Lower lobe of right lung (tissue), 2 donors: ENCODE data around the gene KCNQ5. TPM values are rescaled to one million over a fixed set of nuclear protein-coding genes. Genes with fewer than 3 reads are reported as not detected.

Source experiments
- ATAC-seq, 2 donors: fragments of 200-7000 bp; cut with Tn5 transposase; one replicate each; pipeline ENCODE4 v1.9.1; 2020 to 2022; ENCODE audit warnings: mild to moderate bottlenecking in 2 of 2, moderate library complexity in 2 of 2
- DNase-seq: peaks from one replicate; pipeline ENCODE4 v3.0.0-alpha.2; 2020
- H3K27ac ChIP-seq: fragments of 200-600 bp; one replicate; pipeline ENCODE4 v1.8.0; 2022
- H3K27me3 ChIP-seq: fragments of 200-600 bp; one replicate; pipeline ENCODE4 v1.8.0; 2022; ENCODE audit warnings: low read depth
- H3K36me3 ChIP-seq: fragments of 200-600 bp; one replicate; pipeline ENCODE4 v1.8.0; 2022; ENCODE audit warnings: mild to moderate bottlenecking
- H3K4me1 ChIP-seq: fragments of 200-600 bp; one replicate; pipeline ENCODE4 v1.8.0; 2022
- H3K4me3 ChIP-seq: fragments of 200-600 bp; one replicate; pipeline ENCODE4 v1.8.0; 2022; ENCODE audit warnings: mild to moderate bottlenecking
- H3K9me3 ChIP-seq: fragments of 200-600 bp; one replicate; pipeline ENCODE4 v1.8.0; 2022
- CTCF ChIP-seq: fragments of 200-600 bp; IDR thresholded peaks from one replicate; pipeline ENCODE4 v1.8.0; 2022; ENCODE audit warnings: antibody characterized with exemption, mild to moderate bottlenecking
- intact Hi-C: fragments of 100-400 bp; cut with DNase I; formaldehyde crosslinking; loops from one replicate; pipeline ENCODE4 v1.11.0; 2022
- total RNA-seq: library from RNA; stranded (reverse); fragmentation: NEBNext Ultra II Directional; extraction: Animal tissue kit (Norgen Biotek cat#: 25700); gene quantifications from one replicate; pipeline ENCODE4 v1.2.1, GENCODE V29; 2021
- donor health status: DM: no; HTN: yes; CAD: no; lungs with severe emphysema.

KCNQ5 gene
- total RNA-seq, 1 donor from 2014 or later = 0.35 TPM

- no peaks in the 10 kb centered on the region for H3K4me1 ChIP-seq
- H3K36me3 ChIP-seq = no peaks in the 10 kb centered on the region
- H3K27me3 ChIP-seq = no peaks in the 10 kb centered on the region
- no peak for ATAC-seq
- intact Hi-C loops = no loop called here
- H3K27ac ChIP-seq = no peak overlapping the region
- no peak for DNase-seq
- TF ChIP-seq CTCF = no peak
- no peaks in the 10 kb centered on the region for H3K9me3 ChIP-seq
- H3K4me3 ChIP-seq = no peak overlapping the region
These were observed 421.6 kb downstream of the KCNQ5 start for GRCh38 chr6:73043446-73043845.

- Histone ChIP-seq H3K9me3 (no peaks in the 10 kb centered on the region), H3K36me3 (no peaks in the 10 kb centered on the region), H3K27me3 (no peaks in the 10 kb centered on the region), H3K4me1 (no peaks in the 10 kb centered on the region), H3K27ac (no peak overlapping the region), H3K4me3 (no peak overlapping the region)
- no peak for TF ChIP-seq CTCF
- intact Hi-C loops = no loop called here
- ATAC-seq (no peak), DNase-seq (no peak)
These were observed 423.7 kb downstream of the KCNQ5 start for GRCh38 chr6:73045609-73046008.

- no peak overlapping the region for H3K27ac ChIP-seq
- DNase-seq = no peak
- no peaks in the 10 kb centered on the region for H3K36me3 ChIP-seq
- H3K27me3 ChIP-seq = no peaks in the 10 kb centered on the region
- no peak overlapping the region for H3K4me3 ChIP-seq
- intact Hi-C loops = no loop called here
- H3K4me1 ChIP-seq = no peaks in the 10 kb centered on the region
- TF ChIP-seq CTCF = no peak
- no peaks in the 10 kb centered on the region for H3K9me3 ChIP-seq
- no peak for ATAC-seq
These were observed 425.9 kb downstream of the KCNQ5 start for GRCh38 chr6:73047801-73048200.

GRCh38 chr6:73049971-73050594 lies 428.2 kb downstream of the KCNQ5 start:
- Histone ChIP-seq H3K36me3 (no peaks in the 10 kb centered on the region), H3K9me3 (no peaks in the 10 kb centered on the region), H3K27ac (no peak overlapping the region), H3K4me3 (no peak overlapping the region), H3K27me3 (no peaks in the 10 kb centered on the region), H3K4me1 (no peaks in the 10 kb centered on the region)
- TF ChIP-seq CTCF = no peak
- intact Hi-C loops = no loop called here
- ATAC-seq = no peak
- DNase-seq = no peak

- intact Hi-C loops = no loop called here
- Histone ChIP-seq H3K27ac (no peak overlapping the region), H3K4me1 (no peaks in the 10 kb centered on the region), H3K4me3 (no peak overlapping the region), H3K9me3 (no peaks in the 10 kb centered on the region), H3K36me3 (no peaks in the 10 kb centered on the region), H3K27me3 (no peaks in the 10 kb centered on the region)
- TF ChIP-seq CTCF = no peak
- DNase-seq = no peak
- ATAC-seq = no peak
These were observed 428.8 kb downstream of the KCNQ5 start for GRCh38 chr6:73050706-73051105.
